Activated T-cell treated with anti-CD3 and anti-CD28 coated beads, Interleukin-2, amount 50 U/mL, for 4 hours (primary cell): ENCODE results near the gene ZACN. TPM values are rescaled to one million over a fixed set of nuclear protein-coding genes. Genes with fewer than 3 reads are reported as not detected.

ENCODE experiments used
- ATAC-seq, 2 donors: fragments of 200-7000 bp; cut with Tn5 transposase; one replicate each; pipeline ENCODE4 v1.10.0; 2021
- DNase-seq: peaks from one replicate; pipeline ENCODE4 v3.0.0-alpha.2; 2020
- H3K27me3 Mint-ChIP-seq: one replicate; pipeline ENCODE4 v1.8.0; 2021; ENCODE audit warnings: low read depth, mixed read lengths
- H3K36me3 Mint-ChIP-seq: one replicate; pipeline ENCODE4 v1.8.0; 2022; ENCODE audit warnings: mixed read lengths; ENCODE audit not compliant: insufficient read depth
- H3K4me1 Mint-ChIP-seq: one replicate; pipeline ENCODE4 v1.8.0; 2021; ENCODE audit warnings: low read depth, mixed read lengths
- H3K4me3 Mint-ChIP-seq: one replicate; pipeline ENCODE4 v1.8.0; 2021; ENCODE audit warnings: mild to moderate bottlenecking, moderate library complexity, mixed read lengths
- H3K9me3 Mint-ChIP-seq: one replicate; pipeline ENCODE4 v1.8.0; 2021; ENCODE audit warnings: mixed read lengths
- total RNA-seq, 3 donors: library from RNA; stranded (reverse); gene quantifications; one replicate each; pipeline ENCODE4 v1.2.1, GENCODE V29; 2021

ZACN gene
- total RNA-seq, 3 donors from 2014 or later, result 4.9 to 9.7 (median 8.1) TPM

DNA sequence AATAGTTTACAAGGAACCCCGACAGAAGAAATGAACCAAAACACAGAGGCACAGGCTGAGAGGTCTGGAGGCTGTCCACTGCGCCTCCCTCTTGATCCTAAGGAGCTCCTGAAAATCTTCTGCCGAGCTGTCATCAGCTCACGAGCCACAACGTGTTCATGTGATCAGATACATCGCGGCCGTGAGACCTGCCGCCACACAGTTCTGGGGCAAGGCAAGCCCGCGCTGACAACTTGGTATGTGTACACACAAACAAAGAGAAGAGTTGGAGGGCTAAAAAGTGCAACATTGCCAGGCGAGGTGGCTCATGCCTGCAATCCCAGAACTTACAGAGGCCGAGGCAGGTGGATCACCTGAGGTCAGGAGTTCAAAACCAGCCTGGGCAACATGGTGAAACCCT is 17.0 kb downstream of the ZACN start:
- Mint-ChIP-seq H3K4me3 (no peak overlapping the region), H3K36me3 (peaks cover 30% of the 10 kb centered on the region)
- ATAC-seq, result no peak

GRCh38 chr17:76097716-76098295 is 18.8 kb downstream of the ZACN start:
- peaks cover 18% of the 10 kb centered on the region for H3K4me1 Mint-ChIP-seq
- ATAC-seq (no peak), DNase-seq (no peak)
- H3K4me3 Mint-ChIP-seq, result no peak overlapping the region
- no peaks in the 10 kb centered on the region for H3K9me3 Mint-ChIP-seq
- peaks cover 22% of the 10 kb centered on the region for H3K36me3 Mint-ChIP-seq
- H3K27me3 Mint-ChIP-seq, result no peaks in the 10 kb centered on the region

More for the DNA sequence above, 17.0 kb downstream of the ZACN start:
- DNase-seq, result no peak
- Mint-ChIP-seq H3K9me3 (no peaks in the 10 kb centered on the region), H3K27me3 (no peaks in the 10 kb centered on the region), H3K4me1 (peaks cover 6% of the 10 kb centered on the region)

DNA sequence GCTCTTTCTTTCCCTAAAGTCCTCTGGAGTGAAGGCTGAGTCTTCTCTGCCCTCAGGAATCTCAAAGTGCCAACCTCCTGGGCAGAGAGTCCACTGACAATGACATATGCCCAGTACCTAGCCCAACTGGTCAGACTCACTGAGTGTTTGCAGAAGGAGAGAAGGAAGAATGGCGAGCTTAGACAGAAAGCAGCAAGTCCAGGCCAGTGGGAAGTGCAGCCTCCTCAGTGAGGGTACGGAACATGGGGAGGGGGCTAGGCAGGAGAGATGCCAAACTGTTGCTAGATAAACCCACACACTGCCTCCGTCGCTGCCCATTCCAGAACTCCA is 23.9 kb downstream of the ZACN start:
- peak overlapping the region; percentile 97 for H3K4me3 Mint-ChIP-seq
- peaks cover 28% of the 10 kb centered on the region for H3K4me1 Mint-ChIP-seq
- H3K9me3 Mint-ChIP-seq, result no peaks in the 10 kb centered on the region
- H3K27me3 Mint-ChIP-seq, result no peaks in the 10 kb centered on the region
- peaks cover 5% of the 10 kb centered on the region for H3K36me3 Mint-ChIP-seq
- no peak for DNase-seq
- no peak for ATAC-seq

GRCh38 chr17:76103274-76104139 is 24.5 kb downstream of the ZACN start, which contains the start of gene EXOC7:
TSS of gene EXOC7 (minus strand) at chr17:76103787. CDS start at chr17:76103692, 95 bp downstream.
- H3K4me1 Mint-ChIP-seq, result peaks cover 28% of the 10 kb centered on the region
- DNase-seq (peak; percentile 91), ATAC-seq (peak; percentile 91 to 93)
- H3K4me3 Mint-ChIP-seq, result peak within 1 kb of the TSS; percentile 97
- H3K36me3 Mint-ChIP-seq, result peaks cover 5% of the 10 kb centered on the region
- H3K9me3 Mint-ChIP-seq, result no peaks in the 10 kb centered on the region
- no peaks in the 10 kb centered on the region for H3K27me3 Mint-ChIP-seq

GRCh38 chr17:76104140-76104895 is 25.3 kb downstream of the ZACN start:
- peaks cover 28% of the 10 kb centered on the region for H3K4me1 Mint-ChIP-seq
- no peak for DNase-seq
- no peak for ATAC-seq
- H3K36me3 Mint-ChIP-seq, result peaks cover 5% of the 10 kb centered on the region
- peak overlapping the region; percentile 97 for H3K4me3 Mint-ChIP-seq
- no peaks in the 10 kb centered on the region for H3K9me3 Mint-ChIP-seq
- H3K27me3 Mint-ChIP-seq, result no peaks in the 10 kb centered on the region

- ATAC-seq (no peak), DNase-seq (no peak)
- peak overlapping the region; percentile 38 for H3K4me3 Mint-ChIP-seq
- no peaks in the 10 kb centered on the region for H3K9me3 Mint-ChIP-seq
- peaks cover 3% of the 10 kb centered on the region for H3K36me3 Mint-ChIP-seq
- H3K27me3 Mint-ChIP-seq, result no peaks in the 10 kb centered on the region
- H3K4me1 Mint-ChIP-seq, result peaks cover 28% of the 10 kb centered on the region
Measured at GRCh38 chr17:76104896-76105231, 25.9 kb downstream of the ZACN start.

DNA sequence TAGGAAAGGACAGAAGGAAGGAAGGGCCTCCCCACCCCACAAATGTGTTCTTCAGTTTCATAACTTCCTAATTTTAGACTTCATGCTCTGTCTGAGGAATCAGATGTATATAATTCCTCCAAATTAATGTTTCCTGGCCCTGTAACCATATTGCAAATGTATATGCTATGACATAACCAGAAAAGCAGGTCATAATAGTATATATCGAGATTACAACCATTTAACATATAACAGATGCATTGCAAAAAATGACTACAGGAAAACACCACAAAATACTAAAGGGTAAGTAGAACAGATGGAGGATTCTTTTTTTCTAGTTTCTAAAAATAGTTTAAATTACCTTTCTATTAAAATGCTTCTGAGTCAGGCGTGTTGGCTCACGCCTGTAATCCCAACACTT is 27.7 kb downstream of the ZACN start:
- Mint-ChIP-seq H3K9me3 (no peaks in the 10 kb centered on the region), H3K27me3 (no peaks in the 10 kb centered on the region), H3K4me1 (peaks cover 20% of the 10 kb centered on the region), H3K4me3 (no peak overlapping the region), H3K36me3 (no peaks in the 10 kb centered on the region)
- DNase-seq (no peak), ATAC-seq (no peak)

- DNase-seq, result no peak
- ATAC-seq, result no peak
- Mint-ChIP-seq H3K9me3 (no peaks in the 10 kb centered on the region), H3K36me3 (no peaks in the 10 kb centered on the region), H3K4me1 (peaks cover 16% of the 10 kb centered on the region), H3K4me3 (no peak overlapping the region), H3K27me3 (no peaks in the 10 kb centered on the region)
Measured at GRCh38 chr17:76107509-76107908, 28.5 kb downstream of the ZACN start.

- H3K9me3 Mint-ChIP-seq, result no peaks in the 10 kb centered on the region
- H3K27me3 Mint-ChIP-seq, result no peaks in the 10 kb centered on the region
- no peaks in the 10 kb centered on the region for H3K36me3 Mint-ChIP-seq
- no peak for DNase-seq
- no peaks in the 10 kb centered on the region for H3K4me1 Mint-ChIP-seq
- H3K4me3 Mint-ChIP-seq, result no peak overlapping the region
- ATAC-seq, result no peak
Measured at GRCh38 chr17:76111956-76112355, 33.0 kb downstream of the ZACN start.

DNA sequence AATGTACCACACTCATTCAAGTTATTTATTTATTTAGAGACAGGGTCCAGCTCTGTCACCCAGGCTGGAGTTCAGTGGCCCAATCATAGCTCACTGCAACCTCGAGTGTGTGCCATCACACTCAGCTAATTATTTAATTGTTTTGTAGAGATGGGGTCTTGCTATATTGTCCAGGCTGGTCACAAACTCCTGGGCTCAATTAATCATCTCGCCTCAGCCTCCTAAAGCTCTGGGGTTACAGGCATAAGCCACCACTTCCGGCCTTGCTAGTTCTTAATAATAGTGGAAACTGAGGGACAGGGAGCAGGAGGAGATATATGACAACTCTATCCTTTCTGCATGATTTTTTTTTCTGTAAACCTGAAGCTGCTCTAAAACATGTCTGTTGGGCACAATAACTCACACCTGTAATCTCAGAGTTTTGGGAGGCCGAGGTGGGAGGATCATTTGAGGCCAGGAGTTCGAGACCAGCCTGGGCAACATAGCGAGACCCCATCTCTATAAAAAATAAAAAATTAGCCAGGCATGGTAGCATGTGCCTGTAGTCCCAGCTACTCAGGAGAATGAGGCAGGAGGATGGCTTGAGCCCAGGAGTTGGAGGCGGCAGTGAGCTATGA is 36.3 kb downstream of the ZACN start:
- no peak overlapping the region for H3K4me3 Mint-ChIP-seq
- DNase-seq (no peak), ATAC-seq (no peak)
- H3K4me1 Mint-ChIP-seq, result no peaks in the 10 kb centered on the region
- no peaks in the 10 kb centered on the region for H3K27me3 Mint-ChIP-seq
- no peaks in the 10 kb centered on the region for H3K36me3 Mint-ChIP-seq
- H3K9me3 Mint-ChIP-seq, result no peaks in the 10 kb centered on the region

GRCh38 chr17:76119409-76120371 is 40.7 kb downstream of the ZACN start:
- no peaks in the 10 kb centered on the region for H3K9me3 Mint-ChIP-seq
- H3K27me3 Mint-ChIP-seq, result no peaks in the 10 kb centered on the region
- DNase-seq, result no peak
- no peak for ATAC-seq
- no peaks in the 10 kb centered on the region for H3K36me3 Mint-ChIP-seq
- no peak overlapping the region for H3K4me3 Mint-ChIP-seq
- H3K4me1 Mint-ChIP-seq, result peaks cover 4% of the 10 kb centered on the region

DNA sequence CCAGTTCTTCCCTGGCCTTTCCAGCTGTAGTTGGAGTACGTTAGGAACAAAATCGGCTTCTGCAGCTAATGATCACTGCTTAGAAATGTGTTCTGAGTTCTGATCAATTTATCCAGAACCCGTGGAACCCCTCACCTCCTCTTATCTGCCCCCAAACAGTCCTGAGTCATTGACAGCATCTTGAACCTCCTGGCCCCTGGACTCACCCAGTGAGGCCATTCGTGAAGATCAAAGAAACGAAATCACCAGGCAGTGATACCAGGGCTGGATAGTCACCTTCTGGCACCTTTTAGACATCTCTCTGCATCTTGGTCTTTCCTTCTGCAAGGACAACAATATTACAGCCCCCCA is 41.7 kb downstream of the ZACN start:
- H3K9me3 Mint-ChIP-seq, result no peaks in the 10 kb centered on the region
- no peaks in the 10 kb centered on the region for H3K36me3 Mint-ChIP-seq
- DNase-seq, result no peak
- no peak for ATAC-seq
- H3K27me3 Mint-ChIP-seq, result no peaks in the 10 kb centered on the region
- peaks cover 4% of the 10 kb centered on the region for H3K4me1 Mint-ChIP-seq
- peak overlapping the region; percentile 21 for H3K4me3 Mint-ChIP-seq

DNA sequence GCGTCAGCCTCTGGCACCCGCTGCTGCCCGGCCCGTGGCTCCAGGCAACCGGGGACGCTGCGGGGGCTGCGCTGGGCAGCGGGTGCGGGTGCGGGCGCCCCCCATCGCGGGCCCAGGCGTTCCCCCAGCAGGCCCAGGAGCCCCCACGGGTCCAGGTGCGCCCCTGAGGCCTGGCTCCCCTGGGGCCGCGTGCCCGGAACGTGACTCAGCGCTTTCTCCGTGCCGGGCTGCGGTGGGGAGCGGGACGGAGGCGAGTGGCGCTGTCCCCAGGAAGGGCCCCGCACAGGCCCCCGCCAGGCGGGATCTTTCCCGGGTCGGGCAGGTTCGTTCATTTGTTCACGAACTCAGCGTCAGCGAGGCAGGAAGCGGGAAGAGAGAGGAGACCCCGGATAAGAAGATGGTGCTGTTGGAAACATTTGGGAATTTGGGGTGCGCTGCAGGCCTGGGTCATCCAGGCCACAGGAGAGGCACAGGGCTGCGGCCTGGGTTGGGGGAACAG is 43.0 kb downstream of the ZACN start:
- DNase-seq (no peak), ATAC-seq (peak; percentile 37 to 38)
- peak overlapping the region; percentile 31 for H3K4me3 Mint-ChIP-seq

More for the DNA sequence above, 43.0 kb downstream of the ZACN start:
- Mint-ChIP-seq H3K27me3 (no peaks in the 10 kb centered on the region), H3K36me3 (no peaks in the 10 kb centered on the region), H3K9me3 (no peaks in the 10 kb centered on the region), H3K4me1 (peaks cover 14% of the 10 kb centered on the region)
